Smooth muscle cell (in vitro differentiated cells): ENCODE data around the gene ADCYAP1R1. TPM values are rescaled to one million over a fixed set of nuclear protein-coding genes. Genes with fewer than 3 reads are reported as not detected.

Source experiments
- DNase-seq: peaks from one replicate; lab custom pipeline; 2025; ENCODE audit not compliant: unreplicated experiment; lab: John Stamatoyannopoulos, UW
- H2AFZ ChIP-seq: fragments of 200-600 bp; sonication (generic); 2 replicates; pipeline ENCODE4 v1.6.0; 2016; ENCODE audit warnings: antibody characterized with exemption, low read depth, mild to moderate bottlenecking
- H3F3A ChIP-seq: fragments of 200-600 bp; sonication (generic); 2 replicates; pipeline ENCODE4 v1.6.0; 2017; ENCODE audit warnings: antibody characterized with exemption, low read depth
- H3K27ac ChIP-seq: fragments of 200-600 bp; sonication (generic); 2 replicates; pipeline ENCODE4 v1.5.1; 2016; ENCODE audit warnings: low read depth, mild to moderate bottlenecking
- H3K27me3 ChIP-seq: fragments of 200-600 bp; sonication (generic); 2 replicates; pipeline ENCODE4 v1.6.1; 2016; ENCODE audit warnings: low read depth, mild to moderate bottlenecking
- H3K36me3 ChIP-seq: fragments of 200-600 bp; sonication (generic); 2 replicates; pipeline ENCODE4 v1.5.1; 2016; ENCODE audit warnings: low read depth
- H3K4me1 ChIP-seq: fragments of 200-600 bp; sonication (generic); 2 replicates; pipeline ENCODE4 v1.5.1; 2016; ENCODE audit warnings: low read depth
- H3K4me2 ChIP-seq: fragments of 200-600 bp; sonication (generic); 2 replicates; pipeline ENCODE4 v1.6.0; 2016; ENCODE audit warnings: mild to moderate bottlenecking
- H3K4me3 ChIP-seq: fragments of 200-600 bp; sonication (generic); 2 replicates; pipeline ENCODE4 v1.5.1; 2016; ENCODE audit warnings: mild to moderate bottlenecking
- H3K79me2 ChIP-seq: fragments of 200-600 bp; sonication (generic); 2 replicates; pipeline ENCODE4 v1.6.0; 2016; ENCODE audit warnings: low read depth, mild to moderate bottlenecking
- H3K9ac ChIP-seq: fragments of 200-600 bp; sonication (generic); 2 replicates; pipeline ENCODE4 v1.6.0; 2016; ENCODE audit warnings: low read depth
- H3K9me3 ChIP-seq: fragments of 200-600 bp; sonication (generic); replicated peaks from 2 replicates; pipeline ENCODE4 v1.5.1; 2016; ENCODE audit warnings: low read depth
- H4K20me1 ChIP-seq: fragments of 200-600 bp; sonication (generic); 2 replicates; pipeline ENCODE4 v1.6.0; 2016; ENCODE audit warnings: low read depth
- WGBS: methylation state at CpG from one replicate; pipeline ENCODE4 v1.1.7; 2016; ENCODE audit warnings: low lambda C conversion rate; 5-methylcytosine and 5-hydroxymethylcytosine counted together
- polyA plus RNA-seq: library from polyadenylated mRNA; unstranded; fragments of >200 nt; fragmentation: Nextera tagmentation; extraction: Ambion mirVana; gene quantifications from 2 replicates; pipeline ENCODE4 v1.2.1, GENCODE V29; 2016
- total RNA-seq: library from RNA; depleted of rRNA; stranded (reverse); fragments of >200 nt; gene quantifications from 2 replicates; pipeline ENCODE4 v1.2.3, GENCODE V29; 2014
- TF ChIP-seq, protein P1 (sequence below): fragments of 200-600 bp; sonication (generic); IDR thresholded peaks from 2 replicates; pipeline ENCODE4 v1.5.1; 2017; ENCODE audit warnings: borderline replicate concordance, mild to moderate bottlenecking, antibody characterized with exemption; ENCODE audit not compliant: insufficient read depth, poor library complexity, severe bottlenecking

The ADCYAP1R1 gene
- total and polyA plus RNA-seq, 2 experiments from 2014 or later = not detected

DNA sequence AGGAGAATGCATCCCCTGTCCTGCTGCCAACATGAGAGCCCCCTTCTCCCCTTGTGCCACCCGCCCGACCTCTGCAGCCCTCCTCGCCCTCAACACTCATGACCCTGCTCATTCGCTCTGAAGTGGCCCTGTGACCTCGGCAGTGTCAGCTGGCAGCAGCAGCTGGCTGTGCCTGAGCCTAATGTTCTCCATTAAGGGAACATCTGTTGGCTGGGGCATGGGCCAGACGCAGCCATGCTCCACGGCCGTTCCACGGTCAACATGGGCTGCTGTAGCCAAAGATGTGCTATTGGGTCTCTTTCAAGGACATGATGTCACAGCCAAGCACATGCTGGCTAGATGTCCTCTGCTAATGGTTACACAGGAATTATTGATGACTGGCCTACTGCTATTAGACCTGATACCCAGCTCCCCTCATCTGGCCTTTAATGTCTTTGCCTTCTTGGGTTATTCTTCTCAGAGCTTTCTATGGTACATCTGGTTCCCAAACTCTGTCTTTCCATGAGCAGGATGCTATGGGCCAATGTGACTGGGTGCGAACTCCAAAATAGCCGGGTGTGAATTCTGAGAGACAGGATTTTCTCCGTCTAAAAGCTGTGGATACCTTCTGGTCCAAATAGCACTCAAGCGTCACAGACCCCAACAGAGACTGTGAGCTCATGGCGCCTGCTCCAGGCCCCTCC lies 22.4 kb downstream of the ADCYAP1R1 start:
- Histone ChIP-seq H3K4me2 (no peak overlapping the region), H3K27ac (no peak overlapping the region), H3K9me3 (no peaks in the 10 kb centered on the region), H2AFZ (no peak overlapping the region), H3K4me3 (no peak overlapping the region), H3K36me3 (no peaks in the 10 kb centered on the region), H3F3A (no peaks in the 10 kb centered on the region), H4K20me1 (no peaks in the 10 kb centered on the region), H3K9ac (no peak overlapping the region), H3K27me3 (peaks cover 1% of the 10 kb centered on the region), H3K79me2 (no peaks in the 10 kb centered on the region), H3K4me1 (no peaks in the 10 kb centered on the region)
- WGBS = 93% methylated on average over 14 of the region's 14 CpGs
- no peak for DNase-seq
- TF ChIP-seq, protein P1, sequence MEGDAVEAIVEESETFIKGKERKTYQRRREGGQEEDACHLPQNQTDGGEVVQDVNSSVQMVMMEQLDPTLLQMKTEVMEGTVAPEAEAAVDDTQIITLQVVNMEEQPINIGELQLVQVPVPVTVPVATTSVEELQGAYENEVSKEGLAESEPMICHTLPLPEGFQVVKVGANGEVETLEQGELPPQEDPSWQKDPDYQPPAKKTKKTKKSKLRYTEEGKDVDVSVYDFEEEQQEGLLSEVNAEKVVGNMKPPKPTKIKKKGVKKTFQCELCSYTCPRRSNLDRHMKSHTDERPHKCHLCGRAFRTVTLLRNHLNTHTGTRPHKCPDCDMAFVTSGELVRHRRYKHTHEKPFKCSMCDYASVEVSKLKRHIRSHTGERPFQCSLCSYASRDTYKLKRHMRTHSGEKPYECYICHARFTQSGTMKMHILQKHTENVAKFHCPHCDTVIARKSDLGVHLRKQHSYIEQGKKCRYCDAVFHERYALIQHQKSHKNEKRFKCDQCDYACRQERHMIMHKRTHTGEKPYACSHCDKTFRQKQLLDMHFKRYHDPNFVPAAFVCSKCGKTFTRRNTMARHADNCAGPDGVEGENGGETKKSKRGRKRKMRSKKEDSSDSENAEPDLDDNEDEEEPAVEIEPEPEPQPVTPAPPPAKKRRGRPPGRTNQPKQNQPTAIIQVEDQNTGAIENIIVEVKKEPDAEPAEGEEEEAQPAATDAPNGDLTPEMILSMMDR = no peak

DNA sequence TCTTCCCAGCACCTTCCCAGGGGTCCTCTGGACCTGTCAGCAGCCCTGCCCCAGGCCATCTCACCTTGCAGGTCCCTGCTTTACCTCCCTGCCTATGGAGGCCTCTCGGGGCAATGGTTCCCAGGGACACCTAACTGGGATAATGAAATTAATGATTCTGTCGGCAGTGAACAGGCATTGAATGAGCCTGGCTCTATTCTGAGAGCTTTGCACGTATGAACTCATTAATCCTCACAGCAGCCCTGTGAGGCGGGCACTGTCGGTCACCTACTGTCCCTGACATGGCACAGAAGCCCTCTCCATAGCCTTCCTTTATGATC lies 22.9 kb downstream of the ADCYAP1R1 start:
- TF ChIP-seq, protein P1 = no peak
- WGBS = 97% methylated on average over 5 of the region's 5 CpGs

DNA sequence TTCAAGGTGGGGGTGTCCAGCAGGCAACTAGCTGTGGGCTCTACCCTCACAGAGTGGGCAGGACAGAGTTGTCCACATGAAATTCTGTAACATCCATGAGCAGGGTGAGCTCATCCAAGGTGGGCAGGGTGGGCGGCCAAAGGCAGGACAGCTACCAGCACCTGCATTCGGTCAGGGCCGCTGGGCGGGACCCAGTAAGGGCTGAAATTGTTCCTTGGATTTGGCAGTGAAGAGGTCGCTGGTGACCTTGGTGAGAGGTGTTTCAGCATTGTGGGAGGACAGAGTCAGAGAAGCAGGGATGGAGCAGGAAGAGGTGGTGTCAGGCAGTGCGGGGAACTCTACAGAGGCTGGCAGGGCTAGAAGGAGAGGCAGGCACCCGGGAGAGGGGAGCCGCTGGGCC lies 23.9 kb downstream of the ADCYAP1R1 start:
- Histone ChIP-seq H3K27ac (no peak overlapping the region), H4K20me1 (no peaks in the 10 kb centered on the region), H3K4me1 (no peaks in the 10 kb centered on the region), H3K4me3 (no peak overlapping the region), H3K4me2 (no peak overlapping the region), H3K36me3 (no peaks in the 10 kb centered on the region), H3K9ac (no peak overlapping the region), H3K27me3 (peaks cover 16% of the 10 kb centered on the region), H3K79me2 (no peaks in the 10 kb centered on the region), H2AFZ (no peak overlapping the region), H3F3A (no peaks in the 10 kb centered on the region), H3K9me3 (no peaks in the 10 kb centered on the region)
- TF ChIP-seq, protein P1 = no peak
- 92% methylated on average over 6 of the region's 8 CpGs for WGBS
- DNase-seq = no peak

More for the DNA sequence above, 22.9 kb downstream of the ADCYAP1R1 start:
- H3K9ac ChIP-seq = no peak overlapping the region
- no peaks in the 10 kb centered on the region for H4K20me1 ChIP-seq
- H3K4me1 ChIP-seq = no peaks in the 10 kb centered on the region
- H3K27ac ChIP-seq = no peak overlapping the region
- no peaks in the 10 kb centered on the region for H3K36me3 ChIP-seq
- H2AFZ ChIP-seq = no peak overlapping the region
- H3K4me3 ChIP-seq = no peak overlapping the region
- peaks cover 6% of the 10 kb centered on the region for H3K27me3 ChIP-seq
- H3K4me2 ChIP-seq = no peak overlapping the region
- no peaks in the 10 kb centered on the region for H3F3A ChIP-seq
- no peak for DNase-seq
- no peaks in the 10 kb centered on the region for H3K79me2 ChIP-seq
- H3K9me3 ChIP-seq = no peaks in the 10 kb centered on the region

DNA sequence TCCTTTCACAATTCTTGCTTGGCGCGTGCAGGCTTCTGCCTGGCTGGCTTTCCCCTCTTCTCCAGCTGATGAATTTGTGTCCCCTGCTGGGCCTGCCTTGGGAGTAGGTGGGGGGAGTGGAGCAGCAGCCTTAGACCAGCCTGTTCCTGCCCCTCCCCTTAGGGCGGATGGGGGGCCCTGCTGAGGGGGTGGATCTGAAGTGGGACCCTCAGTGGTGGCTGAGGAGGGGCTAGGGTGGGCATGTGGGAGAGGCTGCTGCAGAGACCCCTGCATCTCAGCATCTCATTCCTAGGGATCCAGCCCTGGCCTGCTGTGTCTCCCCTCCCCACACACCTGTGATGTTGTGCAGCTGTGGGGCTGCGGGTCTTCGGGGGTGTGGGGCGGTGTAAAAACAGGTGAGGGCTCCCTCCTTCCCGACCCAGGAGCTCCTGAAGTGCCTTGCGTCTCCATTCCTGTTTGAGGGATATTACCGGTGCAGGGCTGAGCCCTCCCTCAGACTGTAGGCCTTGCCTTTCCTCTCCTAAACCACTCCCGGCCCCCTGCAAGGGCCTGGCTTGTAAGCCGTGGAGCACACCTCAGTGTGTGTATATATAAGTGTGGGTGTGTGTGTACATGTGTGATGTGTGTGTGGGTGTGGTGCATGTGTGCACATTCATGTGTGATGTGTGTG lies 24.7 kb downstream of the ADCYAP1R1 start:
- peaks cover 16% of the 10 kb centered on the region for H3K27me3 ChIP-seq
- WGBS = 93% methylated on average over 11 of the region's 11 CpGs
- H3K4me3 ChIP-seq = no peak overlapping the region

More for the DNA sequence above, 24.7 kb downstream of the ADCYAP1R1 start:
- no peaks in the 10 kb centered on the region for H3K79me2 ChIP-seq
- no peaks in the 10 kb centered on the region for H4K20me1 ChIP-seq
- H3F3A ChIP-seq = no peaks in the 10 kb centered on the region
- no peak overlapping the region for H3K27ac ChIP-seq
- no peak overlapping the region for H2AFZ ChIP-seq
- H3K4me2 ChIP-seq = no peak overlapping the region
- TF ChIP-seq, protein P1 = no peak
- no peak overlapping the region for H3K9ac ChIP-seq
- no peaks in the 10 kb centered on the region for H3K36me3 ChIP-seq
- no peaks in the 10 kb centered on the region for H3K9me3 ChIP-seq
- DNase-seq = no peak
- no peaks in the 10 kb centered on the region for H3K4me1 ChIP-seq
